Measurements from ENCODE around the gene SLCO2B1.

SLCO2B1 gene

DNA sequence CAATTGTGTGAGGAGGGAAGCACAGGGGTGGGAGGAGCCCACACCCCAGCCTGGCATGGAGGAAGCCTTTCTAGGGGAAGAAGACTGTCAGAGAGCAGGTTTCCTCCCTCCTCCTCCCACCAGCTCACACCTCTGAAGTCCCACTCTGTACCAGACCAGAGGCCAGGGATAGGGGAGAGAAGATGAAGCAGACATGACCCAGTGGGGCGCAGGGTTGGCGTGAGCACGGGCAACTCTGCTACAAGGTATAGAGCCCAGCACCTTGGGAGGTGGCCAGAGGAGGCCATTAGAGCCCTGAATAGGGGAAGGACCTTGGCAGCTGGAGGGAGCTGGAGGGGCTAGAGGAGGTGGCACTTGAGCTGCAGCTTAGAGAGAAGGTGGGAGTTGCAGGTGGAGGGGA is 15.9 kb downstream of the SLCO2B1 start:
- Mint-ChIP-seq H3K27me3 (no peaks in the 10 kb centered on the region), H3K9me3 (ENCODE audit: low read depth) (no peaks in the 10 kb centered on the region), H3K4me1 (ENCODE audit: low read depth) (no peaks in the 10 kb centered on the region), H3K4me3 (no peak overlapping the region), H3K27ac (no peak overlapping the region), H3K36me3 (no peaks in the 10 kb centered on the region)

GRCh38 chr11:75167617-75168016 is 16.7 kb downstream of the SLCO2B1 start:
- no peaks in the 10 kb centered on the region for H3K9me3 Mint-ChIP-seq (ENCODE audit: low read depth)
- no peak overlapping the region for H3K4me3 Mint-ChIP-seq
- no peak overlapping the region for H3K27ac Mint-ChIP-seq
- no peaks in the 10 kb centered on the region for H3K36me3 Mint-ChIP-seq
- H3K4me1 Mint-ChIP-seq (ENCODE audit: low read depth) = no peaks in the 10 kb centered on the region
- no peaks in the 10 kb centered on the region for H3K27me3 Mint-ChIP-seq

DNA sequence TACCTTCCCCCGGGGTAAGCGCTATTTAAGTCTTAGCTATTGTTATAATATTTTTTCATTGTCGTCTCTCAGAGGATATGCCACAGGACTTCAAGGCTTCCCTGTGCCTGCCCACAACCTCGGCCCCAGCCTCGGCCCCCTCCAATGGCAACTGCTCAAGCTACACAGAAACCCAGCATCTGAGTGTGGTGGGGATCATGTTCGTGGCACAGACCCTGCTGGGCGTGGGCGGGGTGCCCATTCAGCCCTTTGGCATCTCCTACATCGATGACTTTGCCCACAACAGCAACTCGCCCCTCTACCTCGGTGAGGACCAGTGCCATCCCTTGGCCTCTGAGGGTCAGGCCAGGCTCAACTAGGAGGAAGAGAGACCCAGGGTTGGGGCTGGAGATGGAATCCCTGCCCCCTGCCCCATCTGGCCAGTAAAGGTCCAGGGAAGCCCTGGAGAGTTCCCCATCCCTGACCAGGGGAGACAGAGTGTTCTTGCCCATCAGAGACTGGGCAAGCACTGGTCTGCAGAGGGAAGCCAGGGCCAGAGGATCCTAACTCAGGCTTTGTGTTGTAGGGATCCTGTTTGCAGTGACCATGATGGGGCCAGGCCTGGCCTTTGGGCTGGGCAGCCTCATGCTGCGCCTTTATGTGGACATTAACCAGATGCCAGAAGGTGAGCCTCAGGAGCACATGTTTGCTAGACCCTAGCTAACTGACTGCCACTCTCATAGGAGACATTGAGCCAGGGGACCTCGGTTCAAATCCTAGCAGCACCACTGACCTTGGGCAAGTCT is 18.4 kb downstream of the SLCO2B1 start:
- Mint-ChIP-seq H3K4me3 (no peak overlapping the region), H3K36me3 (no peaks in the 10 kb centered on the region), H3K9me3 (ENCODE audit: low read depth) (no peaks in the 10 kb centered on the region), H3K27ac (no peak overlapping the region), H3K4me1 (ENCODE audit: low read depth) (peaks cover 3% of the 10 kb centered on the region), H3K27me3 (no peaks in the 10 kb centered on the region)

- H3K4me3 Mint-ChIP-seq = no peak overlapping the region
- H3K36me3 Mint-ChIP-seq = no peaks in the 10 kb centered on the region
- H3K27me3 Mint-ChIP-seq = no peaks in the 10 kb centered on the region
- H3K27ac Mint-ChIP-seq = no peak overlapping the region
- no peaks in the 10 kb centered on the region for H3K9me3 Mint-ChIP-seq (ENCODE audit: low read depth)
- peaks cover 13% of the 10 kb centered on the region for H3K4me1 Mint-ChIP-seq (ENCODE audit: low read depth)
Observed at GRCh38 chr11:75170516-75171201, 19.8 kb downstream of the SLCO2B1 start.

GRCh38 chr11:75173336-75173735 is 22.4 kb downstream of the SLCO2B1 start:
- Mint-ChIP-seq H3K27me3 (no peaks in the 10 kb centered on the region), H3K9me3 (ENCODE audit: low read depth) (no peaks in the 10 kb centered on the region), H3K36me3 (no peaks in the 10 kb centered on the region), H3K4me1 (ENCODE audit: low read depth) (peaks cover 13% of the 10 kb centered on the region), H3K27ac (no peak overlapping the region), H3K4me3 (no peak overlapping the region)

GRCh38 chr11:75174781-75175370 is 24.0 kb downstream of the SLCO2B1 start:
- no peak overlapping the region for H3K27ac Mint-ChIP-seq
- H3K27me3 Mint-ChIP-seq = no peaks in the 10 kb centered on the region
- no peak overlapping the region for H3K4me3 Mint-ChIP-seq
- H3K9me3 Mint-ChIP-seq (ENCODE audit: low read depth) = no peaks in the 10 kb centered on the region
- H3K36me3 Mint-ChIP-seq = no peaks in the 10 kb centered on the region
- peaks cover 13% of the 10 kb centered on the region for H3K4me1 Mint-ChIP-seq (ENCODE audit: low read depth)

GRCh38 chr11:75182664-75183063 is 31.8 kb downstream of the SLCO2B1 start:
- Mint-ChIP-seq H3K27ac (no peak overlapping the region), H3K4me1 (ENCODE audit: low read depth) (no peaks in the 10 kb centered on the region), H3K9me3 (ENCODE audit: low read depth) (no peaks in the 10 kb centered on the region), H3K4me3 (no peak overlapping the region), H3K36me3 (no peaks in the 10 kb centered on the region), H3K27me3 (peaks cover 7% of the 10 kb centered on the region)

DNA sequence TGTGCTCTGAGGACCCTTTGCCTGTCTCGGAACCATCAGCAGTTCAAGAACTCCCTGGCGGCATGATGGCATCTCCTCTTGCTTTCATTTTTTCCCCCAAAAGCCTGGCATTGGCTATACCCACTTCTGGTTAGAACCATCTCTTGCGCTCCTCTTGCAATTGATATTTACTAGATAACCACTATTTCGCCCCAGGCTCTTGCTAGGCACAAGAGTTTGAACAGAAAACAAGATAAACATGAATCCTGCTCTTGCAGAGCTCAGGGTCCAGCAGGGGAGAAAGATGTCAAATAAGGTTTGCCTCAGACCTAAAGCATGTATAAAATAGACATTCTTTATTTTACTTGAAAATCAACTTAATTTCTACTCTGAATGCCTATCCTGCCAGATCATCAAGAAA is 33.1 kb downstream of the SLCO2B1 start:
- peaks cover 7% of the 10 kb centered on the region for H3K27me3 Mint-ChIP-seq
- no peaks in the 10 kb centered on the region for H3K36me3 Mint-ChIP-seq
- H3K4me3 Mint-ChIP-seq = no peak overlapping the region
- H3K4me1 Mint-ChIP-seq (ENCODE audit: low read depth) = no peaks in the 10 kb centered on the region
- H3K27ac Mint-ChIP-seq = no peak overlapping the region
- no peaks in the 10 kb centered on the region for H3K9me3 Mint-ChIP-seq (ENCODE audit: low read depth)

DNA sequence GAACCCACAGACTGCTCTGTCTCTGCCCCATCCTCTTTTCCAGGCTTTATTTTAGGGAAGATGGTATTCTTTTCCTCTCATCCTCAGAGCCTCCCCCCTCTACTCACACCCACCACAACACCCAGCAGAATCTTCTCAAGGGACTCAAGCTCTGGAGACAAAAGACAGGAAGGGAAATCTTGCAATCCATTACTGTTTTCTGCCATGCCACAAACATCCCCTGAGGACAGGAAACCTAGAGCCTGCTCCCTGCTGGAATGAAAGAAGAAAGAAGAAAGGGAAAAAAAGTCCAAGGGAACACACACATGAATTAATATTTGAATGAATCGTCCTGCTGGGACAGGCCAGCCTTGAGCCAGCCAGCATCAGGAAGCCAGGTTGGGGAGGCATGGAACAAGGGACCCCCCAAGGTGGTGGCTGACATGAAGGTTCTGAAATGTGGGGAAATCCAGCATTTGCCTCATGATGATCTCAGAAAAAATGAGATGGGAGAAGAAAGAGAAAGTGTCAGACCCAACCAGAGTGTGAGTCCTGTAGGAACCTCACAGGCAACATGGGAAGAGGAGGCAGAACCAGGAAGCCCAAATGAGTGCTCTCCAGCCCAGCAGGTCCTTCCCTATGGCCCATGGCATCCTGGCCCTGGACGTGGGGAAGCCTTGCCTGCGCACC is 34.0 kb downstream of the SLCO2B1 start:
- H3K27me3 Mint-ChIP-seq = peaks cover 7% of the 10 kb centered on the region
- H3K4me1 Mint-ChIP-seq (ENCODE audit: low read depth) = no peaks in the 10 kb centered on the region
- no peak overlapping the region for H3K27ac Mint-ChIP-seq
- no peak overlapping the region for H3K4me3 Mint-ChIP-seq
- no peaks in the 10 kb centered on the region for H3K36me3 Mint-ChIP-seq
- H3K9me3 Mint-ChIP-seq (ENCODE audit: low read depth) = no peaks in the 10 kb centered on the region

- Mint-ChIP-seq H3K4me3 (no peak overlapping the region), H3K9me3 (ENCODE audit: low read depth) (no peaks in the 10 kb centered on the region), H3K4me1 (ENCODE audit: low read depth) (no peaks in the 10 kb centered on the region), H3K27ac (no peak overlapping the region), H3K27me3 (peaks cover 5% of the 10 kb centered on the region), H3K36me3 (no peaks in the 10 kb centered on the region)
Observed at GRCh38 chr11:75185866-75186265, 35.0 kb downstream of the SLCO2B1 start.

GRCh38 chr11:75186999-75187398 is 36.1 kb downstream of the SLCO2B1 start:
- Mint-ChIP-seq H3K27me3 (peaks cover 4% of the 10 kb centered on the region), H3K4me3 (no peak overlapping the region), H3K36me3 (no peaks in the 10 kb centered on the region)

GRCh38 chr11:75188671-75189070 is 37.8 kb downstream of the SLCO2B1 start:
- Mint-ChIP-seq H3K27me3 (no peaks in the 10 kb centered on the region), H3K4me3 (no peak overlapping the region), H3K9me3 (ENCODE audit: low read depth) (no peaks in the 10 kb centered on the region), H3K36me3 (no peaks in the 10 kb centered on the region), H3K27ac (no peak overlapping the region), H3K4me1 (ENCODE audit: low read depth) (no peaks in the 10 kb centered on the region)

More at GRCh38 chr11:75186999-75187398, 36.1 kb downstream of the SLCO2B1 start:
- no peak overlapping the region for H3K27ac Mint-ChIP-seq
- H3K9me3 Mint-ChIP-seq (ENCODE audit: low read depth) = no peaks in the 10 kb centered on the region
- no peaks in the 10 kb centered on the region for H3K4me1 Mint-ChIP-seq (ENCODE audit: low read depth)

DNA sequence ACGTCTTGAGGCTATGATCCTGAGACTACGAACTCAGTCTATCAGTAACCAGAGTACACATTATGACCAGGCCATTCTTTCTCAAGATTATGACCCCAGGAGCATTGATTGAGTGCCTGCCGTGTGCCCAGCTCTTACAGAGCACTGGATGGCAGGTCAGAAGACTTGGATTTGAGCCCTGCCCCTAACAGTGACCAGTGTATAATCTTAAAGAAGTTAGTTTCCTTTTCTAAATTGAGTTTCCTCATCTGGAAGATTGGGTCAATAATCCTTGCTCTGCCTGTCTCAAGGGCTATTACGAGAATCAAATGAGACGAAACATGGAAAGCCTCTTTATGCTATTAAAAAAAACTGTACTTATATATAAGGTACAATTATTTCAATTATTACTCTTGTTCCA is 38.2 kb downstream of the SLCO2B1 start:
- H3K9me3 Mint-ChIP-seq (ENCODE audit: low read depth) = no peaks in the 10 kb centered on the region
- no peak overlapping the region for H3K4me3 Mint-ChIP-seq
- H3K27me3 Mint-ChIP-seq = no peaks in the 10 kb centered on the region
- peak overlapping the region; percentile 31 for H3K27ac Mint-ChIP-seq
- no peaks in the 10 kb centered on the region for H3K36me3 Mint-ChIP-seq
- H3K4me1 Mint-ChIP-seq (ENCODE audit: low read depth) = no peaks in the 10 kb centered on the region

DNA sequence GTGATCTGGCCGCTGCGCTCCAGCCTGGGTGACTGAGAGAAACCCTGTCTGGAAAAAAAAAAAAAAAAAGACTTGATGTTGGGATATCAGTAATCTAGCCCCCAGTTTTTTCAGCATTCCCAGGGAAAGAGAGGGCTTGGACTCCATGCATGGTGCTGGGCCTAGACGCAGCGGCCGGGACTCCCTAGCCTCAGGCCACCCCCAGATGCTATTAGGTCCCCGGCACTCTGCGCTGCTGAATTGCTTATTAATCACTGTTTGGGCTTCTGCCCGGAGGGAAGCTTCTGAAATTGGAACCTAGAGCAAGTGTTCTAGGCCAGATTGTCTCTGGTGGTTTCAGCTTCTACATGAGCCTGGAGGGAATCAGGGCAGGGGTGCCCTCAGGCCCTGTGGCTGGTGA is 39.0 kb downstream of the SLCO2B1 start:
- Mint-ChIP-seq H3K36me3 (no peaks in the 10 kb centered on the region), H3K4me1 (ENCODE audit: low read depth) (no peaks in the 10 kb centered on the region), H3K27ac (no peak overlapping the region), H3K27me3 (no peaks in the 10 kb centered on the region), H3K9me3 (ENCODE audit: low read depth) (no peaks in the 10 kb centered on the region), H3K4me3 (no peak overlapping the region)

All from activated naive CD8-positive, alpha-beta T cell (primary cell).